Measurements from ENCODE around the gene MPL. TPM values are rescaled to one million over a fixed set of nuclear protein-coding genes. Genes with fewer than 3 reads are reported as not detected.

MPL gene
- total and polyA plus RNA-seq, 8 donors: 0.24 to 1.4 (median 1.2) TPM

DNA sequence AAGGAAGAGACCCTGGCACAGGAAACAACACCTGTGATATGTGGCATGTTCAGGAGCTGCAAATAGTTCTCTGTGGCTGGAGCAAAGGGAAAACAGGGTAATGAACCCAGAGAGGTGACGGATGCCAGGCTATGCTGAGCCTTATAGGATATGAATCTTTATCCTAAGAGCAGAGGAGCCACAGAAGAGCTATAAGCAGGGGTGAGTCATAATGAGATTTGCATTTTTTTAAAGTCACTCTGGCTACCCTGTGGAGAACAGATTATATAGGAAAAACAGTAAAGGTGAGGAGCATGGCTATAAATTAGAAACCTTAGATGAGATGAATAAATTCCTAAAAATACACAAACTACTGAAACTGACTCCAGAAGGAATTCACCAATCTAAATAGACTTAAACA lies 12.8 kb upstream of the MPL start:
- TF ChIP-seq, protein P1, sequence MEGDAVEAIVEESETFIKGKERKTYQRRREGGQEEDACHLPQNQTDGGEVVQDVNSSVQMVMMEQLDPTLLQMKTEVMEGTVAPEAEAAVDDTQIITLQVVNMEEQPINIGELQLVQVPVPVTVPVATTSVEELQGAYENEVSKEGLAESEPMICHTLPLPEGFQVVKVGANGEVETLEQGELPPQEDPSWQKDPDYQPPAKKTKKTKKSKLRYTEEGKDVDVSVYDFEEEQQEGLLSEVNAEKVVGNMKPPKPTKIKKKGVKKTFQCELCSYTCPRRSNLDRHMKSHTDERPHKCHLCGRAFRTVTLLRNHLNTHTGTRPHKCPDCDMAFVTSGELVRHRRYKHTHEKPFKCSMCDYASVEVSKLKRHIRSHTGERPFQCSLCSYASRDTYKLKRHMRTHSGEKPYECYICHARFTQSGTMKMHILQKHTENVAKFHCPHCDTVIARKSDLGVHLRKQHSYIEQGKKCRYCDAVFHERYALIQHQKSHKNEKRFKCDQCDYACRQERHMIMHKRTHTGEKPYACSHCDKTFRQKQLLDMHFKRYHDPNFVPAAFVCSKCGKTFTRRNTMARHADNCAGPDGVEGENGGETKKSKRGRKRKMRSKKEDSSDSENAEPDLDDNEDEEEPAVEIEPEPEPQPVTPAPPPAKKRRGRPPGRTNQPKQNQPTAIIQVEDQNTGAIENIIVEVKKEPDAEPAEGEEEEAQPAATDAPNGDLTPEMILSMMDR (IDR thresholded peaks at IDR 0.05): no peak
- H3K9me3 ChIP-seq: peaks cover 0 to 13% of the 10 kb centered on the region in 2 donors
- DNase-seq (no peak), ATAC-seq (no peak)
- H3K36me3 ChIP-seq: peaks cover 0 to 11% of the 10 kb centered on the region in 2 donors
- H3K4me1 ChIP-seq: peaks cover 0 to 3% of the 10 kb centered on the region in 2 donors
- no peak overlapping the region for H3K27ac ChIP-seq
- no peak overlapping the region for H3K4me3 ChIP-seq
- intact Hi-C loops (cut with DNase I): no loop called here
- H3K27me3 ChIP-seq: no peaks in the 10 kb centered on the region

DNA sequence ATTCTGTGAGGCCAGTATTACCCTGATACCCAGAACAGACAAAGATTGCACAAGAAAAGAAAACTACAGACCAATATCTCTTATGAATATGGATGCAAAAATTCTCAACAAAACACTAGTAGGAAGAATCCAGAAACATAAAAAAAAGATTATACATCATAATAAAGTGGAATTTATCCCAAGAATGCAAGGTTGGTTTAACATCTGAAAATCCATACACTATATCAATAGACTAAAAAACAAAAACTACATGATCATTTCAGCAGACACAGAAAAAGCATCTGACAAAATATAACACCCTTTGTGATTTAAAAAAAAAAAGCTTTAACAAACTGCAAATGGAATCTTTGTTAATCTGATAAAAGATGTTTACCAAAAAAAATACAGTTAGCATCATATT lies 12.2 kb upstream of the MPL start:
- TF ChIP-seq, protein P1 (IDR thresholded peaks at IDR 0.05): no peak
- H3K27ac ChIP-seq: no peak overlapping the region
- ATAC-seq (no peak), DNase-seq (no peak)
- peaks cover 0 to 13% of the 10 kb centered on the region in 2 donors for H3K9me3 ChIP-seq
- H3K4me1 ChIP-seq: peaks cover 0 to 9% of the 10 kb centered on the region in 2 donors
- intact Hi-C loops (cut with DNase I): no loop called here
- H3K4me3 ChIP-seq: no peak overlapping the region
- H3K36me3 ChIP-seq: peaks cover 0 to 11% of the 10 kb centered on the region in 2 donors
- H3K27me3 ChIP-seq: no peaks in the 10 kb centered on the region

DNA sequence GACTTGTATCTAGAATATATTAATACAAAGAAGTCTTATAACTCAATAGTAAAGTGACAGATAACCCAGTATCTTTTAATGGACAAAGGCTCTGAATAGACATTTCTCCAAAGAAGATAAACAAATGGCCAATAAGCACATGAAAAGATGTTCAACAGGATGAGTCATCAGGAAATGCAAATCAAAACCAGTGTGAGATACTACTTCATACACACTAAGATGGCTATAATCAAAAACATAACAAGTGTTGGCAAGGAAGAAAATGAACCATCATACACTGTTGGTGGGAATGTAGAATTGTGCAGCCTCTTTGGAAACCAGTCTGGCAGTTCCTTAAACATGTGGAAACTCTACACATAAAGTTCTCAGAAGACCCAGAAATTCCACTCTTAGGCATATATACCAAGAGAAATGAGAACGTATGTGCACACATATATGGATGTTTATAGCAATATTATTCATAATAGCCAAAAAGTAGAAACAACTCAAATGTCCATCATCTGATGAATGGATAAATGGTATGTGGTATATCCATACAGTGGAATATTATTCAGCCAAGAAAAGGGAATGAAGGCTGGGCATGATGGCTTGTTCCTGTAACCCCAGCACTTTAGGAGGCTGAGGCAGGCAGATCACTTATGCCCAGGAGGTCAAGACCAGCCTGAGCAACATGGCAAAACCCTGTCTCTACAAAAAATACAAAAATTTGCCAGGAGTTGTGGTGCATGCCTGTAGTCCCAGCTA lies 9.9 kb upstream of the MPL start:
- Histone ChIP-seq H3K4me3 (no peak overlapping the region), H3K9me3 (peaks cover 0 to 13% of the 10 kb centered on the region in 2 donors), H3K27me3 (no peaks in the 10 kb centered on the region), H3K27ac (no peak overlapping the region), H3K4me1 (peaks cover 0 to 14% of the 10 kb centered on the region in 2 donors), H3K36me3 (no peaks in the 10 kb centered on the region)
- intact Hi-C loops (cut with DNase I): no loop called here
- ATAC-seq (no peak), DNase-seq (no peak)
- TF ChIP-seq, protein P1 (IDR thresholded peaks at IDR 0.05): no peak

DNA sequence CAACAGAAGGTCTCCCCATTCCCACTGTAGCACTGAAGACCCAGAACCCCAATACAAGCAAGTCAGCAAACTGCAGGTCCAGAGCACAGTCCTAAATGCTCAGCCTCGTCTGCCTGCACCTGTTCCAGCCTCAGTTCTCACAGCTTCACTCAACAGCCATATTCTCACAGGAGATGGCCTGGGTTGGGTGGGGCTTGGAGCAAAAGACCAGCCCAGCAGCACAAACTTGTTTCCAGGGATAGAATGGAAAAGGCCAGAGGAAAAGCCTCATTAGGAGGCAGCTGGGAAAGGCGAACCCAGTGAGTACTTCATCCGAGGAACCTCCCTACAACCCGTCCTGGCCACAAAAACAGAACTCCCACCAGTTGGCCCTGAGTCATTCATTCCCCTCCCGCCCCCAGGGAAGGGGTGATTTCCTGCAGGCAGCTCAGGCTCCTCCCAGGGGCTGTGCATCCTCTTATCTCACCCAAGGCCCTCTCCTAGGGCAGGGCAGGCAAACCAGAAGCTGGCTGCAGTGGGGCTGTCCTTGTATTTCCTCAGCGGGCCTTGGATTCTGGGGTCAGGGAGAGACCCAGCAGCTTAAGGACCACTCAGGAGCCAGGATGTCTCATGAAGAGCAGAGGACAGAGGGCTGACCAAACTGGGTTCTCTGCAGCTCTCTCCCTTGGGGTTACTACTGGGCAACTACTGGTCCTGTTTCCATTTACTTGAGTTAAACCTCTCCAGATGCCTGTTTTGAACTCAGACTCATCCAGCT lies 7.4 kb upstream of the MPL start:
- DNase-seq: peak in 2 of 4 donors; percentile 65 to 72
- Histone ChIP-seq H3K4me3 (no peak overlapping the region), H3K9me3 (peaks cover 0 to 9% of the 10 kb centered on the region in 2 donors), H3K36me3 (no peaks in the 10 kb centered on the region), H3K27ac (peak overlapping the region; percentile 38 to 46), H3K27me3 (no peaks in the 10 kb centered on the region), H3K4me1 (peaks cover 0 to 14% of the 10 kb centered on the region in 2 donors)
- intact Hi-C loops (cut with DNase I): no loop called here
- peak; percentile 91 for ATAC-seq
- TF ChIP-seq, protein P1 (IDR thresholded peaks at IDR 0.05): no peak

DNA sequence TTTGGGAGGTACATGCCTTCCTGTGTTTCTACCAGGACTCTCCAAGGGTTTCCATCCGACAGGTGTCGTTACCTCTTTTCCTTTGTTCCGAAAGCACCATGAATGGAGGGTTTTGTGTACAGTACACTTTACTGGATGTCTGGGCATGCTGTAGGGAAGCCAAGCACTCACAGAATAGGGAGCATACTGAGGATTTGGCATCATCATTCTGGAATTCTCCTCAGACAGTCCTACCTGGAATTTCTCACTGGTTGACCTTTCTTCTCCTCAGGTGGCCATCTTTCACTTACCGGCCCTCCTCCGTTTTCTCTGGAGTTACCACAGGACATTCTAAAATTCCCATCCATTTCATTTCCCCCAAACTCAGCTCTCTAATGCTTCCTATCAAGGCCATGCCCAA lies 5.9 kb upstream of the MPL start:
- Histone ChIP-seq H3K4me3 (no peak overlapping the region), H3K36me3 (no peaks in the 10 kb centered on the region), H3K4me1 (peaks cover 0 to 14% of the 10 kb centered on the region in 2 donors), H3K27me3 (no peaks in the 10 kb centered on the region), H3K9me3 (peaks cover 0 to 4% of the 10 kb centered on the region in 2 donors), H3K27ac (no peak overlapping the region)
- TF ChIP-seq, protein P1 (IDR thresholded peaks at IDR 0.05): no peak
- DNase-seq (no peak), ATAC-seq (no peak)
- intact Hi-C loops (cut with DNase I): no loop called here

Data from left lung (tissue), 10 donors.